ENCODE results near the gene KRT9. TPM values are rescaled to one million over a fixed set of nuclear protein-coding genes. Genes with fewer than 3 reads are reported as not detected.
"Not testable (repeated sequence)": the region's sequence is repeated elsewhere in the genome, so short reads cannot be mapped to it uniquely, and the experiment has no call there.

Gene KRT9
- total RNA-seq, 1 donor from 2014 or later: 0.26 TPM

DNA sequence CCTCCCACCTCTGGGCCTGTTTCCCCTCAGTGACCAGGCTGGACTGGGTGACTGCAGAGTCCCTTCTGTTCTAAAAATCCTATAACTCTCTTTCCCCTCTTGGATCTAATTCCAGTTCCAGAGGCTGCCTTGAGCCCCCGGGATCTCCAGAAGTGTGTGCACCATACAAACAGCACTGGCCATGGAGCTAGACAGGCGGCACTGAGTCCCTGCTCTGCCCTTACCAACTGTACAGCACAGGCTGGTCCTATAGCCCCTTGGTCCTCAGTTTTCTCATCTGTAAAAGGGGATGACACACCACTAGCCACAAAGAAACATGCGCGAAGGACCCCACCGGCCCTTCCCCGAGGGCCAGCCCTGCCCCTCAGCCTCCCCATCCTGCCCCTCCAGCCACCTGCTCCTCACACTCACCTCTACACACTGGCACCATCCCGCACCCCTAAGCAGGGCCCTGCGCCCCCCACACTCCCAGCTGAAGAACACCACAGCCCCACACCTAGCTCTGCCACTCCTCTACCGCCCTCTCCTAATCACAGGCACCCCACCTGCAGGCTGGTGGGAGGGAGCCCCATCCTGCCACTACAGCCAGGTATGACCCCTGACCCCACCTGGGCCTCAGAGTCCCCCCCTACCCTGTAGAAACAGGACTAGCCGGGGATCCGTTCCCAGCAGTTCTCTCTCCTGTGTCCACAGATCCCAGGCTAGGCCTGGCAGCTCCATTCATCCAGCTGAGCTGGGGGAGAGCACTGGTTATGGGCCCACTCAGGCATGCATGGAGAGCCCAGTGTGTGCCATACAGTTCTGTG is 41.6 kb upstream of the KRT9 start:
- TF ChIP-seq, protein P1, sequence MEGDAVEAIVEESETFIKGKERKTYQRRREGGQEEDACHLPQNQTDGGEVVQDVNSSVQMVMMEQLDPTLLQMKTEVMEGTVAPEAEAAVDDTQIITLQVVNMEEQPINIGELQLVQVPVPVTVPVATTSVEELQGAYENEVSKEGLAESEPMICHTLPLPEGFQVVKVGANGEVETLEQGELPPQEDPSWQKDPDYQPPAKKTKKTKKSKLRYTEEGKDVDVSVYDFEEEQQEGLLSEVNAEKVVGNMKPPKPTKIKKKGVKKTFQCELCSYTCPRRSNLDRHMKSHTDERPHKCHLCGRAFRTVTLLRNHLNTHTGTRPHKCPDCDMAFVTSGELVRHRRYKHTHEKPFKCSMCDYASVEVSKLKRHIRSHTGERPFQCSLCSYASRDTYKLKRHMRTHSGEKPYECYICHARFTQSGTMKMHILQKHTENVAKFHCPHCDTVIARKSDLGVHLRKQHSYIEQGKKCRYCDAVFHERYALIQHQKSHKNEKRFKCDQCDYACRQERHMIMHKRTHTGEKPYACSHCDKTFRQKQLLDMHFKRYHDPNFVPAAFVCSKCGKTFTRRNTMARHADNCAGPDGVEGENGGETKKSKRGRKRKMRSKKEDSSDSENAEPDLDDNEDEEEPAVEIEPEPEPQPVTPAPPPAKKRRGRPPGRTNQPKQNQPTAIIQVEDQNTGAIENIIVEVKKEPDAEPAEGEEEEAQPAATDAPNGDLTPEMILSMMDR (IDR thresholded peaks at IDR 0.05; ENCODE audit: insufficient read depth, low read length, severe bottlenecking): no peak
- Histone ChIP-seq H3K36me3 (ENCODE audit: control insufficient read depth, insufficient read depth, low read length) (peaks cover 5% of the 10 kb centered on the region), H3K4me3 (ENCODE audit: low read depth, low read length) (no peak overlapping the region), H3K27me3 (ENCODE audit: control insufficient read depth, insufficient read depth, low read length) (no peaks in the 10 kb centered on the region)
- FAIRE-seq (no peak), DNase-seq (ENCODE audit: low read depth) (no peak)

GRCh38 chr17:41612376-41613160 is 40.7 kb upstream of the KRT9 start, which contains the start of gene KRT16:
TSS of gene KRT16 (minus strand) at chr17:41612767. CDS start at chr17:41612688, 79 bp downstream.
- H3K36me3 ChIP-seq (ENCODE audit: control insufficient read depth, insufficient read depth, low read length); H3K27me3 ChIP-seq (ENCODE audit: control insufficient read depth, insufficient read depth, low read length): not testable (repeated sequence)
- FAIRE-seq (peak; percentile 28), DNase-seq (ENCODE audit: low read depth) (peak; percentile 84)
- peak within 1 kb of the TSS; percentile 23 for H3K4me3 ChIP-seq (ENCODE audit: low read depth, low read length)

- peaks cover 5% of the 10 kb centered on the region for H3K36me3 ChIP-seq (ENCODE audit: control insufficient read depth, insufficient read depth, low read length)
- FAIRE-seq (no peak), DNase-seq (ENCODE audit: low read depth) (no peak)
- TF ChIP-seq, protein P1 (IDR thresholded peaks at IDR 0.05; ENCODE audit: insufficient read depth, low read length, severe bottlenecking): no peak
- H3K4me3 ChIP-seq (ENCODE audit: low read depth, low read length): peak overlapping the region; percentile 18
- no peaks in the 10 kb centered on the region for H3K27me3 ChIP-seq (ENCODE audit: control insufficient read depth, insufficient read depth, low read length)
Measured at GRCh38 chr17:41610965-41611640, 39.2 kb upstream of the KRT9 start.

- H3K4me3 ChIP-seq (ENCODE audit: low read depth, low read length); FAIRE-seq: not testable (repeated sequence)
Measured at GRCh38 chr17:41610061-41610517, 38.2 kb upstream of the KRT9 start.

DNA sequence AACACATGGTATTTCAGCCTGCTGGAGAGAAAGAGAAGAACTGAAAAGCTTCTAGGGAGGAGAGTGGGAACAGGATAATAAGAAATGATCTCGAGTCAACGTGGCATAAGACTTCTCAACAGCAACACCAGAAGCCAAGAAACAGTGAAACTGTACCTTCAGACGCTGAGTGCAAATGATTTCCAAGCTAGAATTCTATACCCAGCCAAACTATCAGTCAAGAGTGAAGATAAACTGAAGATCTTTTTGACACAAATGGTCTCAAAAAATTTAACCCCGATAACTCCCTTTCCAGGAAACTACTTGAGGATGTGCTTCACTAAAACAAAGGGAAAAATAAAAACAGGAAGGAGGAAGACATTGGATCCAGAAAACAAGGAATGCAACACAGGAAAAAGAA is 35.1 kb upstream of the KRT9 start:
- FAIRE-seq: not testable (repeated sequence)

More at GRCh38 chr17:41610061-41610517, 38.2 kb upstream of the KRT9 start:
- not testable (repeated sequence) for H3K27me3 ChIP-seq (ENCODE audit: control insufficient read depth, insufficient read depth, low read length); H3K36me3 ChIP-seq (ENCODE audit: control insufficient read depth, insufficient read depth, low read length); DNase-seq (ENCODE audit: low read depth)
- TF ChIP-seq, protein P1 (IDR thresholded peaks at IDR 0.05; ENCODE audit: insufficient read depth, low read length, severe bottlenecking): peak; percentile 29

GRCh38 chr17:41602524-41602923 is 30.7 kb upstream of the KRT9 start:
- DNase-seq (ENCODE audit: low read depth) (no peak), FAIRE-seq (no peak)
- TF ChIP-seq, protein P1 (IDR thresholded peaks at IDR 0.05; ENCODE audit: insufficient read depth, low read length, severe bottlenecking): no peak
- Histone ChIP-seq H3K4me3 (ENCODE audit: low read depth, low read length) (no peak overlapping the region), H3K36me3 (ENCODE audit: control insufficient read depth, insufficient read depth, low read length) (no peaks in the 10 kb centered on the region), H3K27me3 (ENCODE audit: control insufficient read depth, insufficient read depth, low read length) (no peaks in the 10 kb centered on the region)

More for the DNA sequence above, 35.1 kb upstream of the KRT9 start:
- not testable (repeated sequence) for H3K36me3 ChIP-seq (ENCODE audit: control insufficient read depth, insufficient read depth, low read length); DNase-seq (ENCODE audit: low read depth); H3K4me3 ChIP-seq (ENCODE audit: low read depth, low read length); H3K27me3 ChIP-seq (ENCODE audit: control insufficient read depth, insufficient read depth, low read length)
